ENCODE measurements around the gene SULT1C2. TPM values are rescaled to one million over a fixed set of nuclear protein-coding genes. Genes with fewer than 3 reads are reported as not detected.

Gene SULT1C2
- total and polyA plus RNA-seq, 8 donors: 5.4 to 36.6 (median 23.6) TPM

DNA sequence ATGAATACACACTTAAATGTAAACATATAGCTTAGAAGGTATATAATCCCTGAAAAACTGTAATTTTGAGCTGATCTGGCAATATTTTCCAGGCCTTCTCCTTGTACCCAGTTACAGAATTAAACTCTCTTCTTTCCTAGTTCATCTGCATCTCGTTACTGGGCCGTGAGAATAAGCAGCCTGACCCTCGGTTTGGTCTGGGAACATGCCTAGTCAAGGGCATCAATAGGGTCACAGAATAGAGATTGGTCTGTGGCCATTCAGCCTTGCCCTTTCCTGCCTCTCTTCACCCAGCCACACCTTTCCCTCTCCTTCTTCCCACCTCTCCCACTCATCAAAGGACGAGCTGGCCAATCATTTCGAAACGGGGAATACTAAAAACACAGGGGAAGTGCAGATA is 27.3 kb downstream of the SULT1C2 start:
- Histone ChIP-seq H3K36me3 (no peaks in the 10 kb centered on the region), H3K9me3 (no peaks in the 10 kb centered on the region), H3K27ac (peak overlapping the region; percentile 2 to 67), H3K27me3 (no peaks in the 10 kb centered on the region), H3K4me3 (no peak overlapping the region), H3K4me1 (peaks cover 0 to 4% of the 10 kb centered on the region in 2 donors)
- TF ChIP-seq, protein P1, sequence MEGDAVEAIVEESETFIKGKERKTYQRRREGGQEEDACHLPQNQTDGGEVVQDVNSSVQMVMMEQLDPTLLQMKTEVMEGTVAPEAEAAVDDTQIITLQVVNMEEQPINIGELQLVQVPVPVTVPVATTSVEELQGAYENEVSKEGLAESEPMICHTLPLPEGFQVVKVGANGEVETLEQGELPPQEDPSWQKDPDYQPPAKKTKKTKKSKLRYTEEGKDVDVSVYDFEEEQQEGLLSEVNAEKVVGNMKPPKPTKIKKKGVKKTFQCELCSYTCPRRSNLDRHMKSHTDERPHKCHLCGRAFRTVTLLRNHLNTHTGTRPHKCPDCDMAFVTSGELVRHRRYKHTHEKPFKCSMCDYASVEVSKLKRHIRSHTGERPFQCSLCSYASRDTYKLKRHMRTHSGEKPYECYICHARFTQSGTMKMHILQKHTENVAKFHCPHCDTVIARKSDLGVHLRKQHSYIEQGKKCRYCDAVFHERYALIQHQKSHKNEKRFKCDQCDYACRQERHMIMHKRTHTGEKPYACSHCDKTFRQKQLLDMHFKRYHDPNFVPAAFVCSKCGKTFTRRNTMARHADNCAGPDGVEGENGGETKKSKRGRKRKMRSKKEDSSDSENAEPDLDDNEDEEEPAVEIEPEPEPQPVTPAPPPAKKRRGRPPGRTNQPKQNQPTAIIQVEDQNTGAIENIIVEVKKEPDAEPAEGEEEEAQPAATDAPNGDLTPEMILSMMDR (IDR thresholded peaks at IDR 0.05): no peak
- peak; percentile 71 for ATAC-seq
- intact Hi-C loops (cut with DNase I): no loop called here
- DNase-seq: no peak

DNA sequence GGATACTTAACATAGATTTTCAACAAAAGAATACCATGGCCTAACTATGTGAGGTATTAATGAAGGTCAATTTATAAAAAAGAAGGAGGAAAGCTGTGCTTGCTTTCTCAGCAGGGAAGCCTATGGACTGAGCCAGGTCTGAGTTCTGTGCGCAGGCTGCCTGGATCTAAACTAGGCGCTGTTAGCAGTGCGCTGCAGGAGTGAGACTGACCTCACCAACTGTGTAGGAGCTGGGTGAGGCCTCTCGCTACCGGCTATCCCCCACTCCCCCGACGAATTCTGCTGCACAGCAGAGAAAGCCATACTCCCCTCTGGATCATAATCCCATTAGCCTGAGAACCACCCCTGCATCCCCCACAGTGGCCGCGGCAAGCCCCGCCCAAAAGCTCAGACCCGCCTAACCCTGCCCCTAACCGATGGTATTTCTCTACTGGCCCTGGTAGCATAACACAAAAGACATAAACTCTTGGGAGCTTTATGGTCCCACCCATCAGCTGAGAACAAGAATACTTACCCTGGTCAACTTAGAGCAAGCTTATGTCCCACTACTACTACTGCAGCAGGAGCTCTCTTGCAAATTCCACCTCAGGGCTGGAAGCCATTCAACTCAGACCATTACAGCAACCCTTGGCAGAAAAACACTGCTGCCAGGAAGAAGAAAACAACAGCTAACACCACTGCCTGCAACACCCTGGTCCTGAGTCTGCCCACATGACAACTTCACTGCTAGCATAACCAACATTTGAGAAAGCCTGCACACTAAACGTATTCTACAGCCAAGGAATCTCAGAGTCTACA is 28.0 kb downstream of the SULT1C2 start:
- intact Hi-C loops (cut with DNase I): no loop called here

DNA sequence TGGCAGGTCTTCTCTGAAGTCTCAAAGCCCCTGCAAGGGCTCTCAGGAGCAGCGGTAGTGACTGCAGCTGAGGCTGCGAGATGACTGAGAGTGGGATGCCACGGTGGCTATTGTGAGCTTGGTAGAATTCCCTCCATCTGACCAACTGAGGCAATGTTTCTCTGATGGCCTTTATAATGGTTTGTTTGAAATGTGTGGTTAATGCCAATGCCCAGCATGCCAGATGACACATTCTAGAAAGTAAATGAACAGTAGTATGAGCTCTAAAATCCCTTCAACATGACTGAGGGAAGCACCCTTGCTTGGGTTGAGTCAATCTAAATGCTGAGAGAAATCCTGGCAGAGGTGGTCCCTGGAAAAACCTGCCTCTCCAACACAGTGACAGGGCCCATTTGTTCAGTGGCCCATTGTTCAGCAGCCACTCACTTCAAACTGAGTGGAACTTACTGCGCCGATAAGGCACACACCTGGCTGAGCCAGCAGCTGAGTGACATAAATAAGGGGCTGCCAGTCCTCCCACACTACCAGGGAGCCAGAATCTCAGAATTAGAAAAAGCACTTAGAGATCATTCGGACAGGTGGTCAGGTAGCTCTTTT is 31.7 kb downstream of the SULT1C2 start:
- intact Hi-C loops (cut with DNase I): no loop called here
- Histone ChIP-seq H3K27me3 (no peaks in the 10 kb centered on the region), H3K4me1 (no peaks in the 10 kb centered on the region), H3K36me3 (no peaks in the 10 kb centered on the region), H3K9me3 (no peaks in the 10 kb centered on the region), H3K27ac (no peak overlapping the region), H3K4me3 (no peak overlapping the region)
- no peak for ATAC-seq
- peak in 1 of 4 donors; percentile 7 for DNase-seq
- TF ChIP-seq, protein P1 (IDR thresholded peaks at IDR 0.05): no peak

More for the DNA sequence above, 28.0 kb downstream of the SULT1C2 start:
- peak overlapping the region in 1 of 2 donors; percentile 67 for H3K27ac ChIP-seq
- H3K4me3 ChIP-seq: no peak overlapping the region
- ATAC-seq (peak; percentile 70), DNase-seq (peak in 1 of 4 donors; percentile 15)
- no peaks in the 10 kb centered on the region for H3K36me3 ChIP-seq
- no peaks in the 10 kb centered on the region for H3K27me3 ChIP-seq
- no peaks in the 10 kb centered on the region for H3K9me3 ChIP-seq
- TF ChIP-seq, protein P1 (IDR thresholded peaks at IDR 0.05): no peak
- H3K4me1 ChIP-seq: peaks cover 0 to 4% of the 10 kb centered on the region in 2 donors

DNA sequence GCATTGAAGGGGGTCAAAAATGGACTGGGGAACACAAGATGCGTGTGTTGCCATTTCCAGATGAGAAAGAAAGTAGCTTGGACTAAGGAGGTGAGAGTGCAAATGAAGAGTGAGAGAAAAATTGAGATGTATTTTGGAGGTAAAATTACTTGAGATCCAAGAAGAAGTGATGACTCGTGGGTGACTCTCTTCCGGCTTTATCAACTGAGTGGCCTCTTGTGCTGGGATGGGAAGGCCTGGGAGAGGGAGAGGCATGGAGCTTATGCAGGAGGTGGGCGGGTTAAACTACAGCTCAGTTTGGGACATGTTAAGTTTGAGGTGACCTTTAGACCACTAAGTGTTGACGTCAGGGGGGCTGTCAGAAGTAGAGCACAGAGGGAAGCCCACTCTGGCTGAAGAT is 34.9 kb downstream of the SULT1C2 start:
- TF ChIP-seq, protein P1 (IDR thresholded peaks at IDR 0.05): no peak
- no peak for ATAC-seq
- Histone ChIP-seq H3K9me3 (no peaks in the 10 kb centered on the region), H3K27me3 (no peaks in the 10 kb centered on the region), H3K4me3 (no peak overlapping the region), H3K4me1 (no peaks in the 10 kb centered on the region), H3K27ac (no peak overlapping the region), H3K36me3 (no peaks in the 10 kb centered on the region)
- intact Hi-C loops (cut with DNase I): no loop called here
- DNase-seq: no peak

DNA sequence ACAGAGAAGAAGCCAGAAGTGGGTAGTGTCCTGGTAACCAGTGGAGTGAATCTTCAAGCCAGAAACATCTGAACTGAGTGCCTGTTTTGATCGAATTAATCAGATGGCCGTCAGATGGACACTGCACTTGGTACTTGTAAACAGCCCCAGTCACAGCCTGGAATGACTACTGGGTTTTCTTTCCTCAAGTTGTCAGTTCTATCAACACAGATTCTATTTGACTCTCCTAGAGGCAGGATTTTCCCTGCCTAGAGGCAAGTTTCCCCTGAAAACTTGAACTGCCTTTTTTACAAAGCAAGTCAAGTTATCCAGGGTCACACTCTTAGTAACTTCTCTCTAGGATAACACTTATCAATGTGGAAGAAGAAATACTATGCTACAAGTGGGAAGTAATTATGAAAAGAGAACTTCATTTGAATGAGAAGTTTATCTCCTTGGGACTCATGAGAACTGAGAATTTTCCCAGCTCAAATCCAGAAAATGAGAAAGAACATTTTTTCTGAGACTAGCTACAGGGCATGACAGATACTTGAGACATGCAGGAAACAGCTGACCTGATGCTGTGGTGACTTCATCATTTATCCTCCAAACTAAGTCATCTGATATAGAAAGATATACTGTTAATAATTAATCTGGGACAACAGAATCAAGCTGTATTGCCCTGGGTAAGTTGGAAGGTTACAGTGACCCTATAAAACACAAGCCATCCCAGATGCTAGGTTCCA is 36.0 kb downstream of the SULT1C2 start:
- Histone ChIP-seq H3K27ac (no peak overlapping the region), H3K36me3 (no peaks in the 10 kb centered on the region), H3K27me3 (no peaks in the 10 kb centered on the region), H3K4me1 (no peaks in the 10 kb centered on the region), H3K4me3 (no peak overlapping the region), H3K9me3 (no peaks in the 10 kb centered on the region)
- TF ChIP-seq, protein P1 (IDR thresholded peaks at IDR 0.05): no peak
- DNase-seq (no peak), ATAC-seq (no peak)
- intact Hi-C loops (cut with DNase I): no loop called here

All from left lung (tissue), 10 donors.